HCT116 (cell line): Measurements from ENCODE around the gene NECAB2. TPM values are rescaled to one million over a fixed set of nuclear protein-coding genes. Genes with fewer than 3 reads are reported as not detected.

Source experiments
- ATAC-seq: fragments of 200-7000 bp; cut with Tn5 transposase; 2 replicates; pipeline ENCODE4 v1.9.1; 2020; ENCODE audit warnings: mild to moderate bottlenecking, moderate library complexity
- BruUV-seq: library from RNA; stranded (reverse); fragments of 400-500 nt; replicated peaks from 2 replicates; lab custom pipeline; 2021; lab: Mats Ljungman, UMichigan
- CTCF ChIA-PET: fragments of 300-600 bp; sonication (Branson Sonifier 250); formaldehyde crosslinking; loops from one replicate; lab custom pipeline; 2021; ENCODE audit warnings: antibody characterized with exemption; lab: Charles Lee
- POLR2A ChIA-PET: fragments of 300-600, 350-600 bp; sonication (Branson Sonifier 250); formaldehyde crosslinking; loops from one replicate; lab custom pipeline; 2021; ENCODE audit warnings: antibody characterized with exemption; lab: Charles Lee
- RAD21 ChIA-PET, 2 experiments: fragments of 300-600 bp; sonication (Branson Sonifier 250); formaldehyde crosslinking; loops; one replicate each; lab custom pipeline; 2023; ENCODE audit warnings: low total read pairs in 2 of 2; ENCODE audit not compliant: uncharacterized antibody in 2 of 2, unreplicated experiment in 2 of 2, low non-redundant PET in 1 of 2; lab: Charles Lee
- DNase-seq: peaks from one replicate; pipeline ENCODE4 v3.0.0-alpha.2; 2010; ENCODE audit warnings: low read depth, low spot score
- H2AFZ ChIP-seq: fragments of 200-600 bp; shearing (Covaris generic), sonication (generic); 2 replicates; pipeline ENCODE4 v1.6.1; 2017; ENCODE audit warnings: low read depth, mixed run types, mixed read lengths, antibody characterized with exemption, low read length; ENCODE audit not compliant: poor library complexity, severe bottlenecking
- H3K27ac ChIP-seq: 2 replicates; pipeline ENCODE4 v1.5.1; 2012; ENCODE audit warnings: low read depth, low read length
- H3K27me3 ChIP-seq: fragments of 200-600 bp; sonication (generic); 2 replicates; pipeline ENCODE4 v1.6.1; 2016; ENCODE audit warnings: mixed run types, low read length, mixed read lengths; ENCODE audit not compliant: insufficient read depth
- H3K36me3 ChIP-seq, 2 experiments: fragments of 200-500 bp in 1 of 2; fragments of 200-600 bp in 1 of 2; sonication (Bioruptor generic) in 1 of 2; sonication (generic) in 1 of 2; 2 replicates each; pipeline versions ENCODE4 v1.5.1 to v1.6.1; 2014 to 2016; ENCODE audit warnings: low read length in 2 of 2, inconsistent platforms in 1 of 2, mixed read lengths in 1 of 2, mixed run types in 1 of 2; ENCODE audit not compliant: insufficient read depth in 2 of 2, control insufficient read depth in 1 of 2
- H3K4me1 ChIP-seq, 2 experiments: fragments of 200-600 bp in 1 of 2; sonication (generic) in 1 of 2; 2 replicates each; pipeline versions ENCODE4 v1.5.1 to v1.6.1; 2012 to 2017; ENCODE audit warnings: low read length in 2 of 2, inconsistent platforms in 1 of 2, mild to moderate bottlenecking in 1 of 2, mixed read lengths in 1 of 2, mixed run types in 1 of 2, moderate library complexity in 1 of 2; ENCODE audit not compliant: insufficient read depth in 2 of 2, control insufficient read depth in 1 of 2
- H3K4me2 ChIP-seq: fragments of 200-600 bp; sonication (generic); 2 replicates; pipeline ENCODE4 v1.6.1; 2017; ENCODE audit warnings: mixed run types, low read length, mixed read lengths
- H3K4me3 ChIP-seq, 2 experiments: fragments of 200-600 bp in 1 of 2; sonication (generic) in 1 of 2; replicated peaks in 1 of 2; 2 replicates each; pipeline ENCODE4 v1.5.1; 2011 to 2016; ENCODE audit warnings: low read length in 2 of 2, control low read depth in 1 of 2, low read depth in 1 of 2, mild to moderate bottlenecking in 1 of 2, mixed read lengths in 1 of 2, mixed run types in 1 of 2
- H3K79me2 ChIP-seq: fragments of 200-600 bp; sonication (generic); 2 replicates; pipeline ENCODE4 v1.6.1; 2017; ENCODE audit warnings: mild to moderate bottlenecking, mixed run types, low read length, moderate library complexity, mixed read lengths; ENCODE audit not compliant: insufficient read depth
- H3K9ac ChIP-seq: fragments of 200-600 bp; sonication (generic); 2 replicates; pipeline ENCODE4 v1.6.1; 2016; ENCODE audit warnings: low read length, mixed read lengths
- H3K9me2 ChIP-seq: fragments of 200-600 bp; sonication (generic), shearing (Covaris generic); 2 replicates; pipeline ENCODE4 v1.6.1; 2017; ENCODE audit warnings: mixed run types, mild to moderate bottlenecking, moderate library complexity; ENCODE audit not compliant: insufficient read depth
- H3K9me3 ChIP-seq, 2 experiments: fragments of 200-500 bp in 1 of 2; fragments of 200-600 bp in 1 of 2; sonication (Bioruptor generic) in 1 of 2; sonication (generic) in 1 of 2; 2 replicates each; pipeline ENCODE4 v1.6.1; 2014 to 2017; ENCODE audit warnings: low read length in 2 of 2, mixed read lengths in 2 of 2, inconsistent platforms in 1 of 2, low read depth in 1 of 2, mild to moderate bottlenecking in 1 of 2, mixed run types in 1 of 2, moderate library complexity in 1 of 2; ENCODE audit not compliant: control insufficient read depth in 1 of 2, insufficient read depth in 1 of 2
- H4K20me1 ChIP-seq: fragments of 200-600 bp; sonication (generic), shearing (Covaris generic); 2 replicates; pipeline ENCODE4 v1.6.1; 2017; ENCODE audit warnings: mixed run types, mild to moderate bottlenecking, moderate library complexity; ENCODE audit not compliant: insufficient read depth
- ATF3 ChIP-seq: IDR thresholded peaks from 2 replicates; pipeline ENCODE4 v1.6.1; 2012
- CBX3 ChIP-seq: IDR thresholded peaks from 2 replicates; pipeline ENCODE4 v1.6.1; 2012; ENCODE audit warnings: low read depth
- ELF1 ChIP-seq: IDR thresholded peaks from 2 replicates; pipeline ENCODE4 v1.6.1; 2012; ENCODE audit warnings: low read depth, borderline replicate concordance
- POLR2A ChIP-seq: IDR thresholded peaks from 2 replicates; pipeline ENCODE4 v1.7.0; 2011; ENCODE audit warnings: borderline replicate concordance; ENCODE audit not compliant: insufficient read depth, insufficient read length; ENCODE audit errors: extremely low read depth
- SIN3A ChIP-seq: IDR thresholded peaks from 2 replicates; pipeline ENCODE4 v1.6.1; 2012; ENCODE audit warnings: low read depth
- SP1 ChIP-seq: IDR thresholded peaks from 2 replicates; pipeline ENCODE4 v1.6.1; 2012; ENCODE audit warnings: low read depth
- TCF7L2 ChIP-seq: IDR thresholded peaks from 2 replicates; pipeline ENCODE4 v1.7.0; 2011; ENCODE audit warnings: borderline replicate concordance, inconsistent platforms; ENCODE audit not compliant: insufficient read depth, insufficient read length; ENCODE audit errors: extremely low read depth
- YY1 ChIP-seq: IDR thresholded peaks from 2 replicates; pipeline ENCODE4 v1.6.1; 2011; ENCODE audit warnings: low read length, low read depth, moderate library complexity, mild to moderate bottlenecking; ENCODE audit not compliant: insufficient replicate concordance; ENCODE audit errors: extremely low read depth
- ZBTB33 ChIP-seq: IDR thresholded peaks from 2 replicates; pipeline ENCODE4 v1.6.1; 2011; ENCODE audit warnings: mild to moderate bottlenecking, low read length, moderate library complexity; ENCODE audit not compliant: insufficient replicate concordance; ENCODE audit errors: extremely low read depth
- ZNF274 ChIP-seq: fragments of 200-500 bp; sonication (Bioruptor generic); IDR thresholded peaks from 2 replicates; pipeline ENCODE4 v1.6.1; 2014; ENCODE audit warnings: mild to moderate bottlenecking, low read depth, low read length, inconsistent platforms
- intact Hi-C: fragments of 100-400 bp; cut with micrococcal nuclease; formaldehyde crosslinking; loops from 2 replicates; pipeline ENCODE4 v1.10.0; 2022
- total RNA-seq: library from RNA; stranded (reverse); gene quantifications from one replicate; pipeline ENCODE4 v1.2.1, GENCODE V29; 2021; ENCODE audit not compliant: unreplicated experiment

The NECAB2 gene
- total RNA-seq, 1 experiment from 2014 or later, result 0.61 TPM

GRCh38 chr16:83923581-83924365, 44.3 kb upstream of the NECAB2 start:
- no peak for ATAC-seq
- Histone ChIP-seq H3K9me3 (no peaks in the 10 kb centered on the region), H3K27me3 (no peaks in the 10 kb centered on the region), H3K4me3 (no peak overlapping the region), H3K4me1 (peaks cover 7 to 20% of the 10 kb centered on the region in 2 experiments), H3K9me2 (no peaks in the 10 kb centered on the region), H2AFZ (no peak overlapping the region), H3K4me2 (no peak overlapping the region), H3K36me3 (0 out of 4 replicates have a peak, but pooled peaks cover 0 to 1% of the 10 kb centered on the region in 2 experiments), H3K9ac (no peak overlapping the region), H3K79me2 (no peaks in the 10 kb centered on the region), H4K20me1 (no peaks in the 10 kb centered on the region), H3K27ac (no peak overlapping the region)
- ChIA-PET CTCF (interaction anchor here (1.8 kb wide), 1 partner anchor 30 kb away, joined by 5 read pairs; no protein-coding TSS in a partner anchor), POLR2A (no interaction called here), RAD21 (no interaction called here)
- BruUV-seq, result no TSS peak
- TF ChIP-seq YY1 (no peak), ZBTB33 (no peak), TCF7L2 (no peak), ATF3 (no peak), SP1 (no peak)
- DNase-seq, result no peak
- intact Hi-C loops, result no loop called here

GRCh38 chr16:83924686-83925085, 43.4 kb upstream of the NECAB2 start:
- Histone ChIP-seq H3K4me1 (peaks cover 7 to 26% of the 10 kb centered on the region in 2 experiments), H3K27me3 (no peaks in the 10 kb centered on the region), H3K79me2 (no peaks in the 10 kb centered on the region), H3K36me3 (no peaks in the 10 kb centered on the region), H3K9ac (no peak overlapping the region), H3K4me2 (no peak overlapping the region), H3K4me3 (no peak overlapping the region), H3K9me3 (no peaks in the 10 kb centered on the region), H3K27ac (no peak overlapping the region), H4K20me1 (no peaks in the 10 kb centered on the region), H3K9me2 (no peaks in the 10 kb centered on the region), H2AFZ (no peak overlapping the region)
- no peak for ATAC-seq
- no peak for DNase-seq
- BruUV-seq, result no TSS peak
- ChIA-PET CTCF (interaction anchor here (1.1 kb wide), 1 partner anchor 32 kb away, joined by 3 read pairs; no protein-coding TSS in a partner anchor), RAD21 (no interaction called here), POLR2A (no interaction called here)
- intact Hi-C loops, result no loop called here
- no peak for TF ChIP-seq CBX3
- no peak for TF ChIP-seq ZNF274
- no peak for TF ChIP-seq ELF1
- TF ChIP-seq POLR2A, result no peak
- TF ChIP-seq SIN3A, result no peak
